Lung (tissue), 12 donors: ENCODE data around the gene ADGRD1. TPM values are rescaled to one million over a fixed set of nuclear protein-coding genes. Genes with fewer than 3 reads are reported as not detected.

Experiments used
- ATAC-seq: fragments of 200-7000 bp; cut with Tn5 transposase; one replicate; pipeline ENCODE4 v1.9.1; 2020; ENCODE audit warnings: moderate number of reproducible peaks; ENCODE audit not compliant: insufficient read depth, low FRiP score
- DNase-seq, 3 donors: peaks; one replicate each; pipeline ENCODE4 v3.0.0-alpha.2; 2013 to 2017
- H3K27ac ChIP-seq, 2 donors: one replicate each; pipeline ENCODE4 v1.5.1; 2013; ENCODE audit warnings: mild to moderate bottlenecking in 2 of 2, moderate library complexity in 2 of 2, control low read depth in 1 of 2, inconsistent platforms in 1 of 2, low read depth in 1 of 2, low read length in 1 of 2
- H3K27me3 ChIP-seq, 3 donors: one replicate each; pipeline ENCODE4 v1.5.1; 2013; ENCODE audit warnings: low read length in 2 of 3; ENCODE audit not compliant: control insufficient read depth in 3 of 3, insufficient read depth in 3 of 3
- H3K36me3 ChIP-seq, 4 donors: one replicate each; pipeline ENCODE4 v1.5.1; 2013; ENCODE audit warnings: low read length in 4 of 4, mild to moderate bottlenecking in 1 of 4, moderate library complexity in 1 of 4; ENCODE audit not compliant: control insufficient read depth in 4 of 4, insufficient read depth in 4 of 4
- H3K4me1 ChIP-seq, 5 donors: one replicate each; pipeline ENCODE4 v1.5.1; 2013; ENCODE audit warnings: low read length in 5 of 5, mild to moderate bottlenecking in 2 of 5, moderate library complexity in 1 of 5; ENCODE audit not compliant: control insufficient read depth in 5 of 5, insufficient read depth in 5 of 5
- H3K4me3 ChIP-seq: one replicate; pipeline ENCODE4 v1.5.1; 2013; ENCODE audit warnings: mild to moderate bottlenecking, control low read depth, moderate library complexity
- H3K9ac ChIP-seq, 2 donors: one replicate each; pipeline ENCODE4 v1.5.1; 2013; ENCODE audit warnings: low read length in 2 of 2, control low read depth in 1 of 2; ENCODE audit not compliant: insufficient read depth in 1 of 2
- H3K9me3 ChIP-seq, 4 donors: one replicate each; pipeline ENCODE4 v1.5.1; 2013; ENCODE audit warnings: low read length in 3 of 4, mild to moderate bottlenecking in 1 of 4, moderate library complexity in 1 of 4; ENCODE audit not compliant: control insufficient read depth in 4 of 4, insufficient read depth in 3 of 4
- CTCF ChIP-seq: IDR thresholded peaks from 2 replicates; pipeline ENCODE4 v1.5.1; 2012; ENCODE audit warnings: mild to moderate bottlenecking; ENCODE audit errors: control extremely low read depth, extremely low read depth
- WGBS, 2 donors: extraction: QIAGEN DNeasy Blood & Tissue Kit; methylation state at CpG; one replicate each; pipeline ENCODE4 v1.1.7; 2013; 5-methylcytosine and 5-hydroxymethylcytosine counted together
- polyA plus RNA-seq, 2 donors: library from polyadenylated mRNA; stranded (reverse); fragments of 200-250 nt; gene quantifications; one replicate each; pipeline ENCODE4 v1.2.1, GENCODE V29; 2013
- total RNA-seq, 2 donors: library from RNA; depleted of rRNA in 1 of 2; stranded (reverse); fragments of >200 nt in 1 of 2; gene quantifications; one replicate each; pipeline ENCODE4 v1.2.1, GENCODE V29; 2014 to 2021
- donor health status: control.
- donor health status: control.
- donor health status: Bipolar disorder and iron deficiency.
- donor health status: healthy.
- donor health status: DM: yes; HTN: yes; CAD: no.

Gene ADGRD1
- total and polyA plus RNA-seq, 4 donors, result 23.5 to 85.6 (median 46.7) TPM

GRCh38 chr12:130973906-130974305 is 20.2 kb downstream of the ADGRD1 start:
- Histone ChIP-seq H3K4me1 (peaks cover 0 to 3% (median 0%) of the 10 kb centered on the region in 5 donors), H3K9me3 (peaks cover 0 to 5% (median 0%) of the 10 kb centered on the region in 4 donors), H3K36me3 (peaks cover 0 to 17% (median 0%) of the 10 kb centered on the region in 4 donors), H3K9ac (no peak overlapping the region), H3K27ac (no peak overlapping the region), H3K4me3 (no peak overlapping the region), H3K27me3 (no peaks in the 10 kb centered on the region)
- no peak for TF ChIP-seq CTCF
- WGBS, 2 donors, result 95 to 97% methylated on average over 10 of the region's 10 CpGs
- ATAC-seq, result no peak
- no peak for DNase-seq

GRCh38 chr12:130975116-130975515 is 21.4 kb downstream of the ADGRD1 start:
- no peak overlapping the region for H3K9ac ChIP-seq
- DNase-seq, result no peak
- peaks cover 0 to 5% (median 0%) of the 10 kb centered on the region in 4 donors for H3K9me3 ChIP-seq
- TF ChIP-seq CTCF, result no peak
- H3K4me3 ChIP-seq, result no peak overlapping the region
- 79 to 81% methylated on average over 7 of the region's 7 CpGs for WGBS, 2 donors
- no peak overlapping the region for H3K27ac ChIP-seq
- no peak for ATAC-seq
- H3K36me3 ChIP-seq, result peaks cover 0 to 17% (median 0%) of the 10 kb centered on the region in 4 donors
- H3K4me1 ChIP-seq, result peaks cover 0 to 5% (median 0%) of the 10 kb centered on the region in 5 donors
- no peaks in the 10 kb centered on the region for H3K27me3 ChIP-seq

DNA sequence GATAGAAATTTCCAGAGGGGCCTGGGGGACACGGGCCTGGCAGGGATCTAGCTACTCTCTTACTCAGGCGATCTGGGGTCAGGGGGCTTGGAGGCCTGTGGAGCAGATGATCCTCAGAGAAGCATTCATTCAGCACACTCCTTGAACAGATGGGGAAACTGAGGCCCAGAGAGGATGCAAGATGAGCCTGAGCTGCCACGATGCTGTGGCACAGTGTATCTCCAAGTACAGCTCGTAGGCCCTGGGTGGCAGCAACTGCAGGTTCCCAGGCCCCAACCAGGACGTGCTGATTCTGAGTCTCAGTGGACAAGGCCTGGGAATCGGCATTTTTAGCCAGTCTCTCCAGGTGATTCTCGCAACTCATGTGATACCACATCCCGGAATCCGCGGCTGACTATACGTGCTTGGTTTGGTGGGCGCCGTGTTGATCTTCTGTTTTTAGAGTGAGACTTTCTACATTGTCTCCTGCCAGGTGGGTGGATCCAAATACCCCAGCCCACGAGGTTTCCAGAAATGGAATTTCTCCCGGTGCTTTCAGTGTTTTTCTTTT is 22.5 kb downstream of the ADGRD1 start:
- 92 to 94% methylated on average over 15 of the region's 15 CpGs for WGBS, 2 donors
- Histone ChIP-seq H3K4me3 (no peak overlapping the region), H3K36me3 (peaks cover 0 to 15% (median 0%) of the 10 kb centered on the region in 4 donors), H3K4me1 (peaks cover 0 to 12% (median 3%) of the 10 kb centered on the region in 5 donors), H3K27ac (no peak overlapping the region), H3K9ac (no peak overlapping the region), H3K9me3 (peaks cover 0 to 5% (median 0%) of the 10 kb centered on the region in 4 donors), H3K27me3 (no peaks in the 10 kb centered on the region)
- DNase-seq (no peak), ATAC-seq (no peak)
- no peak for TF ChIP-seq CTCF
